Stomach (tissue), 4 donors: ENCODE measurements around the gene RBFOX2.

Source experiments
- CTCF ChIP-seq, 7 experiments: fragments of 450-650 bp in 4 of 7; fragments of 200-600 bp in 3 of 7; sonication (generic) in 3 of 7; IDR thresholded peaks; one replicate each; pipeline ENCODE4 v1.5.1; 2016 to 2019; ENCODE audit warnings: antibody characterized with exemption in 7 of 7, control low read depth in 2 of 7, mild to moderate bottlenecking in 1 of 7
- EP300 ChIP-seq: sonication (generic); formaldehyde crosslinking; IDR thresholded peaks from one replicate; pipeline ENCODE4 v1.6.1; 2017; ENCODE audit warnings: antibody characterized with exemption
- POLR2A ChIP-seq, 4 donors: fragments of 450-650 bp; IDR thresholded peaks; one replicate each; pipeline ENCODE4 v1.6.1; 2016; ENCODE audit warnings: antibody characterized with exemption in 4 of 4, control low read depth in 2 of 4, mild to moderate bottlenecking in 1 of 4, moderate library complexity in 1 of 4
- POLR2AphosphoS5 ChIP-seq, 3 donors: sonication (generic); formaldehyde crosslinking; IDR thresholded peaks; one replicate each; pipeline ENCODE4 v1.6.1; 2016; ENCODE audit warnings: antibody characterized with exemption in 3 of 3

- no peak for TF ChIP-seq CTCF (IDR thresholded peaks at IDR 0.05)
- no peak for TF ChIP-seq EP300
- TF ChIP-seq POLR2AphosphoS5 (IDR thresholded peaks at IDR 0.05) = no peak
- TF ChIP-seq POLR2A (IDR thresholded peaks at IDR 0.05) = no peak
These were observed 331.5 kb downstream of the RBFOX2 start for GRCh38 chr22:35697142-35697541.
